T-cell (primary cell): ENCODE measurements around the gene HAGHL. TPM values are rescaled to one million over a fixed set of nuclear protein-coding genes. Genes with fewer than 3 reads are reported as not detected.
A peak's percentile ranks its signal among the peaks of the same experiment; 100 is the strongest.

ENCODE experiments used
- ATAC-seq, 4 experiments: fragments of 200-7000 bp in 3 of 4; fragments of 150-1000 bp in 1 of 4; cut with Tn5 transposase; replicated peaks in 1 of 4; 1 replicate in 3 of 4; 2 replicates in 1 of 4; pipeline ENCODE4 v1.10.0; 2021; ENCODE audit warnings: moderate library complexity in 3 of 4, mild to moderate bottlenecking in 2 of 4, moderate number of reproducible peaks in 1 of 4
- CTCF ChIA-PET, 2 donors: fragments of 300-600 bp; sonication (Branson Sonifier 250); formaldehyde crosslinking; loops; one replicate each; lab custom pipeline; 2022; ENCODE audit warnings: antibody characterized with exemption in 2 of 2; lab: Charles Lee
- POLR2A ChIA-PET, 2 donors: fragments of 300-600 bp; sonication (Branson Sonifier 250); formaldehyde crosslinking; loops; one replicate each; lab custom pipeline; 2022; ENCODE audit warnings: antibody characterized with exemption in 2 of 2; lab: Charles Lee
- DNase-seq, 35 experiments: peaks; one replicate each; pipeline versions ENCODE4 v3.0.0 to v3.0.0-alpha.2; 2013 to 2023
- H3K27ac ChIP-seq: one replicate; pipeline ENCODE4 v1.5.1; 2013; ENCODE audit warnings: low read length
- H3K27me3 ChIP-seq, 2 experiments: replicated peaks in 1 of 2; 1 replicate in 1 of 2; 2 replicates in 1 of 2; pipeline versions ENCODE4 v1.6.1 to v1.7.0; 2013; ENCODE audit warnings: low read length in 1 of 2, mixed read lengths in 1 of 2; ENCODE audit not compliant: control insufficient read depth in 2 of 2, insufficient read depth in 2 of 2; ENCODE audit errors: extremely low read depth in 1 of 2
- H3K36me3 ChIP-seq, 2 donors: 1 replicate in 1 of 2; 2 replicates in 1 of 2; pipeline versions ENCODE4 v1.6.1 to v1.7.0; 2013; ENCODE audit warnings: low read length in 1 of 2; ENCODE audit not compliant: control insufficient read depth in 2 of 2, insufficient read depth in 1 of 2; ENCODE audit errors: extremely low read depth in 1 of 2
- H3K4me1 ChIP-seq, 2 experiments: 1 replicate in 1 of 2; 2 replicates in 1 of 2; pipeline versions ENCODE4 v1.6.1 to v1.7.0; 2013; ENCODE audit warnings: low read length in 2 of 2, mixed read lengths in 1 of 2; ENCODE audit not compliant: insufficient read depth in 2 of 2, control insufficient read depth in 1 of 2; ENCODE audit errors: extremely low read depth in 1 of 2
- H3K4me3 ChIP-seq, 2 donors: 1 replicate in 1 of 2; 2 replicates in 1 of 2; pipeline versions ENCODE4 v1.5.1 to v1.7.0; 2013; ENCODE audit warnings: mild to moderate bottlenecking in 2 of 2, low read length in 1 of 2, moderate library complexity in 1 of 2; ENCODE audit not compliant: control insufficient read depth in 1 of 2; ENCODE audit errors: extremely low read depth in 1 of 2
- H3K9me3 ChIP-seq: 2 replicates; pipeline ENCODE4 v1.7.0; 2013
- H3K27ac Mint-ChIP-seq, 2 donors: one replicate each; pipeline ENCODE4 v1.8.0; 2020 to 2021; ENCODE audit warnings: mild to moderate bottlenecking in 2 of 2, mixed read lengths in 2 of 2
- H3K27me3 Mint-ChIP-seq, 2 donors: one replicate each; pipeline ENCODE4 v1.8.0; 2021 to 2022; ENCODE audit warnings: mixed read lengths in 2 of 2
- H3K36me3 Mint-ChIP-seq: one replicate; pipeline ENCODE4 v1.8.0; 2021; ENCODE audit warnings: mixed read lengths
- H3K4me1 Mint-ChIP-seq, 3 donors: one replicate each; pipeline ENCODE4 v1.8.0; 2020 to 2022; ENCODE audit warnings: mixed read lengths in 3 of 3, mild to moderate bottlenecking in 1 of 3
- H3K4me3 Mint-ChIP-seq, 3 donors: one replicate each; pipeline ENCODE4 v1.8.0; 2020 to 2022; ENCODE audit warnings: mild to moderate bottlenecking in 3 of 3, mixed read lengths in 3 of 3, moderate library complexity in 3 of 3
- H3K9me3 Mint-ChIP-seq, 3 donors: one replicate each; pipeline ENCODE4 v1.8.0; 2020 to 2022; ENCODE audit warnings: mixed read lengths in 3 of 3
- WGBS: methylation state at CpG from one replicate; pipeline ENCODE4 v1.1.5; 2013; ENCODE audit warnings: missing lambda C conversion rate; ENCODE audit not compliant: insufficient coverage; 5-methylcytosine and 5-hydroxymethylcytosine counted together
- total RNA-seq, 35 experiments: library from RNA in 6 of 35; stranded (reverse) in 6 of 35; fragments of 120-200 nt in 1 of 35; gene quantifications; one replicate each; pipeline versions ENCODE4 v1.2.1 to v1.2.4 and lab custom pipeline; 2013 to 2026

The HAGHL gene
- total RNA-seq, 5 donors from 2014 or later (not counting 1 experiment from before 2014, with no cell fraction given) = 9.9 to 50.1 (median 31.6) TPM

DNA sequence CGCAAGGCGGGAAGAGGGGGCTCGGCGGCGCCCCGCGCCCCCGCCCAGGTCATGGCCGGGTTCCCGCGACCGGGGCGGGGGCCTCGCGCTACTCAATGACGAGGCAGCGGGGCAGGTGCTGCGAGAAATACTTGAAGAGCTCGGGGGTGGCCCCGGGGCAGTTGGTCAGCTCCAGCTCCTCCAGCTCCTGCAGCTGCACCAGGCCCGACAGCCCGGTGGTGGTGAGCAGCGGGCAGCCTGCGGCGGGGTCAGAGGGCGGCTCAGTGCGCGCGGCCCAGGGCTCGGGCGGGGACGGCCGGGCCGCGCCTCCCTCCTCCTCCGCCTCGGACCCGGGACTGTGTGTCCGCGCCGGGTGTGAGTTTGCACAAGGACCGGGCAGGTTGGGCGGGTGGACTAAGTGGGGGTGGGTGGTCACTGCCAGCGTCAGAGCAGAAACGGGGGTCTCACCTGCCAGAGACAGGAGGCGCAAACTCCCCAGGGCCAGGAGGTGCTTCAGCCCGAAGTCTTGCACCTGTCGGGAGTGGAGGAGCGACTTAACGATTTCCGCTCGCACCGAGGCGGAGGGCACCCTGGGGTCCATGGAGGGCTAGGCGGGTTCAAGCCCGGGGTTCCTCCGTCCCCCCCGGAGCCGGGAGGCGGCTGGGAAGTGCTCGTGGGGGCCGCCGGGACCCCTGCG is 32.6 kb upstream of the HAGHL start:
- no peaks in the 10 kb centered on the region for H3K36me3 Mint-ChIP-seq
- H3K27ac Mint-ChIP-seq = peak overlapping the region in 1 of 2 donors; percentile 66
- H3K9me3 ChIP-seq = no peaks in the 10 kb centered on the region
- H3K27me3 ChIP-seq = peaks cover 0 to 36% of the 10 kb centered on the region in 2 experiments
- peak overlapping the region; percentile 72 to 82 (median 75) for H3K4me3 Mint-ChIP-seq
- ATAC-seq (peak in 2 of 4 experiments; percentile 2 to 15), DNase-seq (peak in 2 of 35 experiments; percentile 24 to 45)
- no peak overlapping the region for H3K27ac ChIP-seq
- peak overlapping the region; percentile 66 to 71 for H3K4me3 ChIP-seq
- H3K4me1 Mint-ChIP-seq = peaks cover 20 to 43% (median 41%) of the 10 kb centered on the region in 3 donors
- H3K9me3 Mint-ChIP-seq = no peaks in the 10 kb centered on the region
- no peaks in the 10 kb centered on the region for H3K36me3 ChIP-seq
- H3K27me3 Mint-ChIP-seq = no peaks in the 10 kb centered on the region
- 5% methylated on average over 54 of the region's 64 CpGs for WGBS
- CTCF ChIA-PET = no interaction called here
- peaks cover 19 to 62% of the 10 kb centered on the region in 2 experiments for H3K4me1 ChIP-seq
- POLR2A ChIA-PET = no interaction called here

DNA sequence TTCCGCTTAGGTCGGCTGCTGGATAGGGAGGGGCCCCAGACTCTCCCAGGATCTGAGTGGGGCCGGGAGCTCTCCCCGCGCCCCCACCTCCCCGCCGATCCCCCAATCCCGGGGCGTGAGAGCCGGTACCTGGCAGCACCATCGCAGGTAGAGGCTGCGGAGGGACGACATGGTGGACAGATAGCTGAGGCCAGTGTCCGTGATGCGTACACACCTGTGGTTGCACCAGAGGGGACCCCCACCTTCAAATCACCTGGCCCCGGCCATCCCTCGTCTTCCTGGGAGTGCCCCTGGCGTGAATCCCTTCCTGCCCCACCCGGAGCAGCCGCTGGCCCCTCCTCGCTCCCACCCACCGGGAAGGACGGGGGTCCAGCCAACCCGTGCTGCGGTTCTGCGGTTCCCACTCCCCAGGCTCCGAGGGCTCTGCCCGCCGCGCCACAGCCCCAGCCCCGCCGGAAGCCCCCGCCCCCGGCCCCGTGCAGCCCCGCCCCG is 32.0 kb upstream of the HAGHL start:
- peak; percentile 1 to 17 (median 2) for ATAC-seq
- CTCF ChIA-PET = interaction anchor here in 1 of 2 donors (1.1 kb wide), 1 partner anchor 16 kb away, joined by 5 read pairs; no protein-coding TSS in a partner anchor
- 2% methylated on average over 17 of the region's 37 CpGs for WGBS

DNA sequence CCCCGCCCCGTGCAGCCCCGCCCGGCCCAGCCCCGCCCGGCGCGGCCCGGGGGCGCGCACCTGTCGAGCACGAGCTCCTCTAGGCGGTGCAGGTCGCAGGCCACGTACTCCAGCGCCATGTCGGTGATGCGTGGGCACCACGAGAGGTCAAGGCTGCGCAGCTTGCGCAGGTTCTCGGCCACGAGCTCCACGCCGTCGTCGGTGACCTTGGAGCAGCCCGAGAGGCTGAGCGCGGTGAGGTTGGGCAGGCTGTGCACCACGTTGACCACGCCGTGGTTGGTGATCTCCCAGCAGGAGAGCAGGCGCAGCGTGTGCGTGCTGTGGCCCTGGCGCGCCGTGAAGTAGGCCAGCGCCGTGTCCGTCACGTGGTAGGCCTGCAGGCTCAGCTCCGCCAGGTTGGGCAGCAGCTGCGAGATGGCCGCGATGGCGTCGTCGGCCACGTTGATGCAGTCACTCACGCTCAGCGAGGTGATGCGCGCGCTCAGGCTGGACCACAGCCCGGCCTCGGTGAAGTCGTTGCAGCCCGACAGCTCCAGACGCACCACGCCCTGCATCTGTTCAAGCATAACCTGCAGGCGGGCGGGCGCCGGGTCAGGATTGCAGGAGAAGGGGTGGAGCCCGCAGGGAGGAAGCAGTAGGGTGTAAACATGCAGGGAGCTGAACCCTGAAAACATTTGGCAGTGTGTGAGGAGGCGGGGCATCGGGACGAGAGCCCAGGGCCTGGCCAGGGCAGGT is 31.4 kb upstream of the HAGHL start:
- CTCF ChIA-PET = interaction anchor here in 1 of 2 donors (1.1 kb wide), 1 partner anchor 16 kb away, joined by 5 read pairs; no protein-coding TSS in a partner anchor
- H3K36me3 ChIP-seq = no peaks in the 10 kb centered on the region
- peak overlapping the region; percentile 39 for H3K27ac ChIP-seq
- DNase-seq (peak in 32 of 35 experiments; percentile 25 to 80 (median 54)), ATAC-seq (peak; percentile 72 to 83 (median 76))
- H3K4me3 ChIP-seq = peak overlapping the region; percentile 69 to 71
- Mint-ChIP-seq H3K9me3 (no peaks in the 10 kb centered on the region), H3K36me3 (no peaks in the 10 kb centered on the region), H3K27me3 (no peaks in the 10 kb centered on the region), H3K4me1 (peaks cover 20 to 44% (median 35%) of the 10 kb centered on the region in 3 donors), H3K27ac (peak overlapping the region; percentile 84 to 91), H3K4me3 (peak overlapping the region; percentile 82 to 84 (median 84))
- H3K4me1 ChIP-seq = peaks cover 14 to 64% of the 10 kb centered on the region in 2 experiments
- whole genome bisulfite sequencing = 1% methylated on average over 62 of the region's 71 CpGs
- H3K27me3 ChIP-seq = peaks cover 0 to 45% of the 10 kb centered on the region in 2 experiments
- H3K9me3 ChIP-seq = no peaks in the 10 kb centered on the region
- POLR2A ChIA-PET = interaction anchor here in 1 of 2 donors (0.6 kb wide), 1 partner anchor 19 kb away, joined by 6 read pairs; no protein-coding TSS in a partner anchor

More for the DNA sequence above, 32.0 kb upstream of the HAGHL start:
- Mint-ChIP-seq H3K27ac (no peak overlapping the region), H3K4me3 (peak overlapping the region; percentile 28 to 82 (median 72)), H3K27me3 (no peaks in the 10 kb centered on the region), H3K4me1 (peaks cover 20 to 44% (median 37%) of the 10 kb centered on the region in 3 donors), H3K9me3 (no peaks in the 10 kb centered on the region), H3K36me3 (no peaks in the 10 kb centered on the region)
- DNase-seq = no peak
- Histone ChIP-seq H3K4me1 (peaks cover 14 to 62% of the 10 kb centered on the region in 2 experiments), H3K27ac (no peak overlapping the region), H3K27me3 (peaks cover 0 to 39% of the 10 kb centered on the region in 2 experiments), H3K36me3 (no peaks in the 10 kb centered on the region), H3K9me3 (no peaks in the 10 kb centered on the region), H3K4me3 (peak overlapping the region; percentile 66 to 71)
- POLR2A ChIA-PET = interaction anchor here in 1 of 2 donors (0.6 kb wide), 1 partner anchor 19 kb away, joined by 6 read pairs; no protein-coding TSS in a partner anchor

DNA sequence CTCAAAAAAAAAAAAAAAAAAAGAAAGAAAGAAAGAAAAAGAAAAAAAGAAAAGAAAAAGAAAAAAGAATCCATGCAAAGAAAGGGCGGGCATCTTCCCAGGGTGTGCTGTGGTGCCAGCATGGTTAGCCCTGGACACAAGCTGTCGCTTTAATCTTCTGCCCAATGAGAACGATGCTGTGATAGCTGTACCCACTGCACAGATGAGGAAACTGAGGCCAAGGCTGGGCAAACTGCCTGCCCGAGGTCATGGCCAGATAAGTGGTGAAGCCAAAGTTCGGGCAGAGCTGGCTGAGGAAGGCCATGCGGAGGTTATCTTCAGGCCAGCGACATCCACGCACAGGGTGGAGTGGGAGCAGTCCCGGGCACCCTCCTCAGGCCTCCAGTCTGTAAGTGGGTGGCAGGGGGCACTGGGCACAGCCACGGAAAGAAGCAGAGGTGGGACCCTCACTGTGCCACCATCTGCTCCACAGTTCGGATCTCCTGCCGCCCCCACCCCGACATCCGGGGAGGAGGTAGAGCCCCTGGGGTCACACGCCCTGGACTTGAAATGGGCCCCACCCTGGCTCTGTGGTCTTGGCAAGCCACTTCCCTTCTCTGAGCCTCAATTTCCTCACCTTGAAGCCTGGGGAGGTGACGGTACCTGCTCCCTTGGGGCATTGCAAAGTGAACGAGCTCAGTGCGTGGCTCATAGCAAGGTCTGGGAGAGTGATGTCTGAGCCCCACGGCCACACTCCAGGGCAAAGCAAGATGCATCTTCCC is 27.8 kb upstream of the HAGHL start:
- H3K4me1 Mint-ChIP-seq = peaks cover 13 to 37% (median 25%) of the 10 kb centered on the region in 3 donors
- peaks cover 8 to 22% of the 10 kb centered on the region in 2 donors for H3K27me3 Mint-ChIP-seq
- H3K9me3 ChIP-seq = no peaks in the 10 kb centered on the region
- H3K36me3 Mint-ChIP-seq = no peaks in the 10 kb centered on the region
- H3K9me3 Mint-ChIP-seq = no peaks in the 10 kb centered on the region
- H3K27me3 ChIP-seq = peaks cover 0 to 73% of the 10 kb centered on the region in 2 experiments
- no peak overlapping the region for H3K27ac Mint-ChIP-seq
- ATAC-seq (peak in 1 of 4 experiments; percentile 13), DNase-seq (peak in 1 of 35 experiments; percentile 18)
- ChIA-PET POLR2A (no interaction called here), CTCF (interaction anchor here in 1 of 2 donors (0.5 kb wide), 1 partner anchor 28 kb away, joined by 3 read pairs; no protein-coding TSS in a partner anchor)
- H3K4me1 ChIP-seq = peaks cover 14 to 66% of the 10 kb centered on the region in 2 experiments
- H3K27ac ChIP-seq = no peak overlapping the region
- H3K4me3 ChIP-seq = no peak overlapping the region
- H3K36me3 ChIP-seq = no peaks in the 10 kb centered on the region
- WGBS = 46% methylated on average over 14 of the region's 19 CpGs
- H3K4me3 Mint-ChIP-seq = peak overlapping the region; percentile 6 to 23 (median 17)

DNA sequence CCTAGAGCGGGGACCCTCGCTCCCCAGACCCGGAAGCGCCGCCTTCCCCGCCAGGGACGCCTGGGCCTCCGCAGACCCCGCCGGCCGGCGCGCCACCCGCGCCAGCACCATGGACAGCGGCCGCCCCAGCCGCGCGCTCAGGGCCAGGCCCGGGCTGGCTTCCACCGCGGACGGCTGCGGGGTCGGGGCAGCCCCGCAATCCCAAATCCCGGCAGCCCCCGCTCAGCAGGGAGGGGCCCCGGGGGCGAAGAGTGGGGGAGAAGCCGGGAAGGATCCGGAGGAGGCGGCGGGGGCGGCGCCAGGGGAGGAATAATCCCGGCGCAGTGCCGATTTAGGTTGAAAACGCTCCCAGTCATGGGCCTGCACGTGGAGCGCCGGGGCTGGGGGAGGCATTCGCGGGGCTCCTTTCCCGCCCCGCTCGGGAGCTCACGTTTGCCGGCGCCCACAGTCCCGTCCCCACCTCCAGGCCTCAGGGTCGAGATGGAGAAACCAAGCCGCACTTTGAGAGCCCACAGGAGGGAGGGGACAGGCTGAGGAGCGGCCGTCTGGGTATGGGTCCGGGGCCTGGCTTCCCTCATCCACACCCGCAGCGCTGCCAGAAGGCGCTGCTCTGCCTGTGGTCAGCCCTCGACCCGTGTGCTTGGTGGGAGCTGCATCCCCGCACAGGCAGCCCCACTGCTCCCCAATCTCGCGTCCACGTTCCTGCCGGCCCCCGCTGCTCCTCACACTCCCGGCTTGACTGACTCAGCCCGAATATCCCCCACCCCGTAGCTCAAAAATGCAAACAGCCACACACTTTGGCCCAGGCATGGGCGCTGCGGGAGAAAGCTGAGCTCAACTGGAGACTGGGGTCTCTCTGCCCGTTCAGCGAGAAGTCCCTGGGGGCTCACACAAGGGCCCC is 26.0 kb upstream of the HAGHL start:
- no peaks in the 10 kb centered on the region for H3K36me3 Mint-ChIP-seq
- H3K9me3 Mint-ChIP-seq = no peaks in the 10 kb centered on the region
- H3K36me3 ChIP-seq = no peaks in the 10 kb centered on the region
- no peak overlapping the region for H3K4me3 ChIP-seq
- H3K27me3 Mint-ChIP-seq = peaks cover 8 to 24% of the 10 kb centered on the region in 2 donors
- no peaks in the 10 kb centered on the region for H3K9me3 ChIP-seq
- H3K4me3 Mint-ChIP-seq = no peak overlapping the region
- ChIA-PET CTCF (no interaction called here), POLR2A (no interaction called here)
- H3K4me1 Mint-ChIP-seq = peaks cover 7 to 28% (median 17%) of the 10 kb centered on the region in 3 donors
- no peak overlapping the region for H3K27ac ChIP-seq
- peaks cover 0 to 69% of the 10 kb centered on the region in 2 experiments for H3K27me3 ChIP-seq
- peak; percentile 51 to 73 (median 58) for ATAC-seq
- peaks cover 8 to 54% of the 10 kb centered on the region in 2 experiments for H3K4me1 ChIP-seq
- 7% methylated on average over 66 of the region's 76 CpGs for WGBS
- H3K27ac Mint-ChIP-seq = no peak overlapping the region
- DNase-seq = peak in 16 of 35 experiments; percentile 17 to 74 (median 44)
